ENCODE results near the gene DLGAP1.

Gene DLGAP1

GRCh38 chr18:3826021-3826420, 629.1 kb downstream of the DLGAP1 start:
- no peak for TF ChIP-seq TCF4 (CRISPR knock-in tag; IDR thresholded peaks at IDR 0.05; ENCODE audit: borderline replicate concordance)
- TF ChIP-seq PPARA (CRISPR knock-in tag; IDR thresholded peaks at IDR 0.05; ENCODE audit: borderline replicate concordance), result no peak
- TF ChIP-seq CSRNP3 (CRISPR knock-in tag; IDR thresholded peaks at IDR 0.05), result no peak
- no peak for TF ChIP-seq ZNF70 (CRISPR knock-in tag; IDR thresholded peaks at IDR 0.05)
- no peak for TF ChIP-seq ISL1 (CRISPR knock-in tag; IDR thresholded peaks at IDR 0.05)
- TF ChIP-seq CREB5 (CRISPR knock-in tag; IDR thresholded peaks at IDR 0.05; ENCODE audit: low read depth), result no peak
- no peak for TF ChIP-seq ZNF565 (CRISPR knock-in tag; conservative IDR thresholded peaks at IDR 0.05; ENCODE audit: low read depth)
- no peak for TF ChIP-seq RARB (CRISPR knock-in tag; IDR thresholded peaks at IDR 0.05)
- TF ChIP-seq, protein P1, sequence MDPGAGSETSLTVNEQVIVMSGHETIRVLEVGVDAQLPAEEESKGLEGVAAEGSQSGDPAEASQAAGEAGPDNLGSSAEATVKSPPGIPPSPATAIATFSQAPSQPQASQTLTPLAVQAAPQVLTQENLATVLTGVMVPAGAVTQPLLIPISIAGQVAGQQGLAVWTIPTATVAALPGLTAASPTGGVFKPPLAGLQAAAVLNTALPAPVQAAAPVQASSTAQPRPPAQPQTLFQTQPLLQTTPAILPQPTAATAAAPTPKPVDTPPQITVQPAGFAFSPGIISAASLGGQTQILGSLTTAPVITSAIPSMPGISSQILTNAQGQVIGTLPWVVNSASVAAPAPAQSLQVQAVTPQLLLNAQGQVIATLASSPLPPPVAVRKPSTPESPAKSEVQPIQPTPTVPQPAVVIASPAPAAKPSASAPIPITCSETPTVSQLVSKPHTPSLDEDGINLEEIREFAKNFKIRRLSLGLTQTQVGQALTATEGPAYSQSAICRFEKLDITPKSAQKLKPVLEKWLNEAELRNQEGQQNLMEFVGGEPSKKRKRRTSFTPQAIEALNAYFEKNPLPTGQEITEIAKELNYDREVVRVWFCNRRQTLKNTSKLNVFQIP (CRISPR knock-in tag; IDR thresholded peaks at IDR 0.05; ENCODE audit: borderline replicate concordance, low read depth), result no peak
- no peak for TF ChIP-seq ZFP30 (CRISPR knock-in tag; IDR thresholded peaks at IDR 0.05)
- no peak for ATAC-seq

DNA sequence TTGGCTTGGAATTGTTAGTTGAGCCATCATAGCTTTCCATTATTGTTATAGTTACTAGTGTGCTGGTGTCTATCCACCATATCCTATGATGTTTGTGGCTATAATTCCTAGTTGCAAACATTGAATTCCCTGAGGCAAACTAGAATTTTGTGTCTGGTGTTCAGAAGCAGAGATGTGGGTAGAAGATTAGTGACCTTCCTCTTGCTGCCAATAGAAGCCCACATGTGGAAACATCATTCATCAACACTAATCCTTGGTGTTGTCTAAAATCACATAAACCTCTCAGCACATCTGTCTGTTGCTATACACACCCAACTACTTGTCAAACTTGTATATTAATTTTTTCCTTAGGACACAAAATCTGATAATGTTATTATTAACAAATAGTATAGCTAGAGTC, 631.0 kb downstream of the DLGAP1 start:
- ATAC-seq, result no peak
- TF ChIP-seq ZNF8 (CRISPR knock-in tag; IDR thresholded peaks at IDR 0.05) (no peak), ZFP30 (CRISPR knock-in tag; IDR thresholded peaks at IDR 0.05) (no peak), OSR1 (CRISPR knock-in tag; IDR thresholded peaks at IDR 0.05) (no peak), PPARA (CRISPR knock-in tag; IDR thresholded peaks at IDR 0.05; ENCODE audit: borderline replicate concordance) (no peak), TOX (CRISPR knock-in tag; IDR thresholded peaks at IDR 0.05; ENCODE audit: borderline replicate concordance) (no peak), CSRNP3 (CRISPR knock-in tag; IDR thresholded peaks at IDR 0.05) (no peak)
- TF ChIP-seq, protein P1 (CRISPR knock-in tag; IDR thresholded peaks at IDR 0.05; ENCODE audit: borderline replicate concordance, low read depth), result no peak

DNA sequence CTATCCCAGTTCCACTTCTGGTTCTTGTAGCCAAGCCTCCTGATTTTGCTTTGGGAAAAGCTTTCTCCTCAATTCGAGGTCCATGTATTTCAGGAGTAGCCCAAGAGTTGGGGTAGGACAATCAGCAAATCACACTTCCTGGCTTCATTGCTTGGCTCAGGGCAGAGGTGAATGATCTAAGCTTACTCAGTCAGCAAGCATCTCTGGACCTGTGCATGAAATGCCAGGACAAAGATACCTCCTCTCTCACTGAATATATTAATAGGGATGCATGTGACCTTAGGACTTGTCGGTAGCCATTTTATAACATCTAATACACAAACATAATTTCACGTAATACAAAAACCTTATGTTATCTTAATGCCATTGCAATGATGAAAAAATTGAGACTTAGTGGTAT, 632.0 kb downstream of the DLGAP1 start:
- TF ChIP-seq CSDC2 (CRISPR knock-in tag; IDR thresholded peaks at IDR 0.05) (no peak), SNAI2 (CRISPR knock-in tag; IDR thresholded peaks at IDR 0.05) (no peak), ZFP3 (CRISPR knock-in tag; IDR thresholded peaks at IDR 0.05) (no peak), TSHZ2 (CRISPR knock-in tag; IDR thresholded peaks at IDR 0.05) (no peak), BACH2 (CRISPR knock-in tag; IDR thresholded peaks at IDR 0.05; ENCODE audit: borderline replicate concordance) (no peak)
- TF ChIP-seq, protein P2, sequence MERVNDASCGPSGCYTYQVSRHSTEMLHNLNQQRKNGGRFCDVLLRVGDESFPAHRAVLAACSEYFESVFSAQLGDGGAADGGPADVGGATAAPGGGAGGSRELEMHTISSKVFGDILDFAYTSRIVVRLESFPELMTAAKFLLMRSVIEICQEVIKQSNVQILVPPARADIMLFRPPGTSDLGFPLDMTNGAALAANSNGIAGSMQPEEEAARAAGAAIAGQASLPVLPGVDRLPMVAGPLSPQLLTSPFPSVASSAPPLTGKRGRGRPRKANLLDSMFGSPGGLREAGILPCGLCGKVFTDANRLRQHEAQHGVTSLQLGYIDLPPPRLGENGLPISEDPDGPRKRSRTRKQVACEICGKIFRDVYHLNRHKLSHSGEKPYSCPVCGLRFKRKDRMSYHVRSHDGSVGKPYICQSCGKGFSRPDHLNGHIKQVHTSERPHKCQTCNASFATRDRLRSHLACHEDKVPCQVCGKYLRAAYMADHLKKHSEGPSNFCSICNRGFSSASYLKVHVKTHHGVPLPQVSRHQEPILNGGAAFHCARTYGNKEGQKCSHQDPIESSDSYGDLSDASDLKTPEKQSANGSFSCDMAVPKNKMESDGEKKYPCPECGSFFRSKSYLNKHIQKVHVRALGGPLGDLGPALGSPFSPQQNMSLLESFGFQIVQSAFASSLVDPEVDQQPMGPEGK (CRISPR knock-in tag; IDR thresholded peaks at IDR 0.05; ENCODE audit: borderline replicate concordance), result no peak
- ATAC-seq, result no peak

Data from SK-N-SH treated with all-trans-retinoic acid at 6 μM for 48 hours (cell line).